GM04503 (cell line): ENCODE measurements around the gene SNRNP40.
"Not testable (repeated sequence)": the region's sequence is repeated elsewhere in the genome, so short reads cannot be mapped to it uniquely, and the experiment has no call there.

Experiments
- DNase-seq: peaks from one replicate; pipeline ENCODE4 v3.0.0-alpha.2; 2012; ENCODE audit warnings: low read depth

The SNRNP40 gene

DNA sequence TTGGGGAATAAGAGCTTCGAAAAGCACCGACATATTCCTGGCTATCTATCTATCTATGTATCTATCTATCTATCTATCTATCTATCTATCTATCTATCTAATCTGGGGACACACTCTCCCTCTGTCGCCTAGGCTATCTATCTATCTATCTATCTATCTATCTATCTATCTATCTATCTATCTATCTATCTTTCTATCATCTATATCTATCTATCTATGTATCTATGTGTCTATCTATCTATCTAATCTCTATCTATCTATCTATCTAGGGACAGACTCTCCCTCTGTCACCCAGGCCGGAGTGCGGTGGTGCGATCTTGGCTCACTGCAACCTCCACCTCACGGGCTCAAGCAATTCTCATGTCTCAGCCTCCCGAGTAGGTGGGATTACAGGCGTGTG, 14.2 kb downstream of the SNRNP40 start:
- DNase-seq = not testable (repeated sequence)

GRCh38 chr1:31273619-31274018, 23.0 kb downstream of the SNRNP40 start:
- no peak for DNase-seq

- DNase-seq = no peak
Observed at GRCh38 chr1:31272369-31272768, 24.2 kb downstream of the SNRNP40 start.

- DNase-seq = no peak
Observed at GRCh38 chr1:31266547-31266946, 30.0 kb downstream of the SNRNP40 start.

DNA sequence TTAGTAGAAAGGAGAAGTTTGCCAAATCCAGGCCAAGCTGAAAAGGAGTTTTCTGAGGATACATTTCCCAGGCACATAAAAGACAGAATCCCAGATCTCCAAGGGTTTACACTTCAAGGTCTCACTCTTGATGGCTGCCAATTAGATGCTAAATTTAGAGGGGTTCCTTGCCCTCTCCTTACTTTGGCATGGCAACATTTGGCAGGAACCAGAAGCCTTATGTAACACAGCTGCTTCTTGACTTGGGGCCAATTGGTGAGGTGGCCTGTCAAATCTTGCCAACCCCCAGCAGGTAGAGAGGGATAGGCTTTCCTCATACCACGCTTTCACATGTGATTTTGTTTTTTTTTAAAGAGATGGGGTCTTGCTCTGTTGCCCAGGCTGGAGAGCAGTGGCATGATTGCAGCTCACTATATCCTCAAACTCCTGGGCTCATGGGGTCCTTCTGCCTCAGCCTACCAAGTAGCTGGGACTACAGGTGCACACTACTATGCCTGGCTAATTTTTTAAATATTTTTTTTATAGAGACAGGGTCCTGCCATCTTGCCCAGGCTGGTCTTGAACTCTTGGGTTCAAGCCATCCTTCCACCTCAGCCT, 31.7 kb downstream of the SNRNP40 start:
- no peak for DNase-seq

- no peak for DNase-seq
Observed at GRCh38 chr1:31263408-31263807, 33.2 kb downstream of the SNRNP40 start.

DNA sequence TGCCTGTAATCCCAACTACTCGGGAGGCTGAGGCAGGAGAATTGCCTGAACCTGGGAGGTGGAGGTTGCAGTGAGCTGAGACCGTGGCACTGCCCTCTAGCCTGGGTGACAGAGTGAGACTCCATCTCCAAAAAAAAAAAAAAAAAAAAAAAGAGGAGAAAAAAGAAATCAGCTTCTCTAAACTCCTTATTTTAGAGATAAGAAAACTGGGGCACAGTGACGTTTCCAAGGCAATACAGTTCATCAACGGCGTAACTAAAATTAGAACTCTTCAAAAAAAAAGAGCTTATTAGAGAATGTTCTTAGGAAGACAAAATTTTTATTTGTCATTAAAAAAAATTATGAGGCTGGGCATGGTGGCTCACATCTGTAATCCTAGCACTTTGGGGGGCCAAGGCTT, 34.2 kb downstream of the SNRNP40 start:
- not testable (repeated sequence) for DNase-seq

- no peak for DNase-seq
Observed at GRCh38 chr1:31261916-31262315, 34.7 kb downstream of the SNRNP40 start.

GRCh38 chr1:31259746-31260145, 36.8 kb downstream of the SNRNP40 start:
- DNase-seq = no peak

- no peak for DNase-seq
Observed at GRCh38 chr1:31258581-31258980, 38.0 kb downstream of the SNRNP40 start.

- no peak for DNase-seq
Observed at GRCh38 chr1:31257213-31257612, 39.4 kb downstream of the SNRNP40 start.

DNA sequence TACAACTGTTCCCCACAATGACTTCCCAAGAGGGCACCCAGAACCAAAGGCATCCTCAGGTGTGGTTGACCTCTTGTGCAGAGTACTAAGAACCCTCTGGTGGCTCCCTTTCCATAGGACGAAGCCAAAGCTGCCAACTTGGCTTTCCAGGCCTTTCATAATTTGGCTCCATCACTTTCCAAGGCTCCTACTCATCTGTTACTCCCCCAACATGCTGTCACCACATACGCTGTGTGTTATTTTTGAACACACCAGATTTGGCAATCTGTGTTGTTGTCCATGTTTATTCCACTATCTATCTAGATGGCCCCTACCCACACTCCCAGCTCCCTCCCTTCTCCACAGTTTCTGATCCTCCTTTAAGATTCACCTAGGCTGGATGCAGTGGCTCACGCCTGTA, 46.7 kb downstream of the SNRNP40 start:
- DNase-seq = no peak

GRCh38 chr1:31248276-31248675, 48.3 kb downstream of the SNRNP40 start:
- no peak for DNase-seq

DNA sequence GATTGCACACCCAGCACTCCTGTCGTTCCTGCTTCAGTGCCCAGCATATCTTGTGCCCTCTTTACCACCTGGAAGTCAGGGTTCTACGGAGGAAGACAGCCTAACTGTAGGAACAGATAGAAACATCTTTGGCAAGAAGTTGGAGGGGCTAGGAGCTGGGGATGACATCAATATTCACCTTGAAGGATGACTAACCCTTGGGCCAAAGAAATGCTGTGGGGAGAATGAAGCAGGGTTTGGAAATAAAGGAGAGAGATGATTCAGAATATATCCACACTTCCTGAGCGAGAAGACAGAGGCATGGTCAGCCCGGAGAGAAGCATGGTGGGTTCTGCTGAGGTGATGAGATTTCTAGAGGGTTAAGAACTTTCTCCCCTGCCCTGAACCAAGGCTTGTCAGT, 52.3 kb downstream of the SNRNP40 start:
- DNase-seq = no peak

- no peak for DNase-seq
Observed at GRCh38 chr1:31243501-31244286, 52.9 kb downstream of the SNRNP40 start.

DNA sequence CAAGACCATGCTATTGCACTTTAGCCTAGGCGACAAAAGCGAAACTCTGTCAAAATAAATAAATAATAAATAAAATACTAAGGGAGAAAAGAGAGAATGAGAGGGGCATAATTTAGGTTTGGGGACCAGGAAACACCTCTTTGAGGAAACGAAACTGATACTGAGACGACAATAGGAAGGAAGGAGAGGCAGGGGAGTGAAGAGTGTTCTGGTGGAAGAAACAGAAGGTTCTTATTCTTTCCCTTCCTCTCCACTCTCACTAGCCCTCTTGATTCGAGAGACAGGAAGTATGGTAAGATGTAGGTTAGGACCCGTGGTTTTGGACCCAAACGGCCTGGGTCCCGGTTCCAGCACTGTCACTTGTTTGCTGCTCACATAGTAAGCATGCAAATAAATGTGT, 55.3 kb downstream of the SNRNP40 start:
- no peak for DNase-seq

DNA sequence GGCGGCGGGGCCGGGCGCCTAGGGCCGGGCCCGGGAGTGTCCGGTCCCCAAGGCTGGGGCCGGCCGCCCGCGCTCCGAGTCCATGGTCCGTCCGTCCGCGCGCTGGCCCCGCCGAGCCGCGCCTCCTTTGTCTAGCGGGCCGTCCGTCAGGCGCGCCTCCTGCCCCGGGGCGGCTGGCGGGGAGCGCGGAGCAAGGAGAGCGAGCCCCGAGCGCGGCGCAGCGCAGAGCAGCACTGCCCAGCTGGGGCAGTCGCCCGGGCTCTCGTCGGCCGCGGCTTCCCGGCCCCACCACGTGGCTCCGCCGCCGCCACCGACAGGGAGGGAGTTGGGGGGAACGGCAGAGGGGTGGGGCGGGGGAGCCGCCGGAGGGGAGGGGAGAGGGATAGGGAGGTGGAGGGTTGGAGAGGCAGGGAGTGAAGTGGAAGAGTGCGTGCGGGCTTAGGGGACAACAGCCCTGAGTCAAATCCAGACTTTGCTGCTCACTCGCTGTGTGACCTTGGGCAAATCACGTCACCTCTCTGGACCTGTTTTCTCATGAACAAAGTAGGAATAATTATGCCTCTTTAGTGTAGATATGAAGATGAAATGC, 56.8 kb downstream of the SNRNP40 start, which contains the start of gene NKAIN1:
Gene NKAIN1 (minus strand): TSS at position 235 of the 589 bp plus-strand sequence. CDS start 340 bp downstream, outside the sequence.
- DNase-seq = no peak

DNA sequence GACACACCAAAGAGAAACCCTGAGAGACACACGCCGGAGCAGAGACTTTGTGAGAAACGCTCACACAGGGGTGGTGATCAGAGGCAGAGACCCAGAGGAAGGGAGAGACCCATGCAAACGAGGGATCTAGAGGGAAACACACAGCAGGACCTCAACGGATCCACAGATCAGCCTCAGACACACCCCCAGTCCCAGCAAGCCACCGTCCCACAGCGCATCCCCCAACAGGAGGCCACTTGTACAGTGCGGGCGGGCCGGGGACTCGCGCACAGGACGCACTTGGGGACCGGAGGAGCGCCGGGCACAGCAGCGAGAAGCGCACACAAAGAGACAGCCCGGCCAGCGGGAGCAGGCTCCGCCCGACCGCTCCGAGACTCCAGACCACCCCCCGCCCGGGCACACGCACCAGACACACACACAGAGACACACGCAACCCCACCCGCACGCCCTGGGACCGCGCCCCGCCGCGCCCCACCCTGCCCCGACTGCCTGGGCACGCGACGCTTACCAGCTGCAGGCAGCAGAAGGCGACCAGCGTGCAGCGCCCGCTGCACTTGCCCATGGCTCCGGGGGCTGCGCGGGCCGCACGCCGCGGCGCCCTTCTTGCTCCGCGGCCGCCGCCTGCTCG, 57.5 kb downstream of the SNRNP40 start:
- DNase-seq = no peak

- DNase-seq = no peak
Observed at GRCh38 chr1:31238612-31238985, 58.0 kb downstream of the SNRNP40 start.

- no peak for DNase-seq
Observed at GRCh38 chr1:31234870-31235269, 61.7 kb downstream of the SNRNP40 start.

GRCh38 chr1:31234123-31234708, 62.4 kb downstream of the SNRNP40 start:
- DNase-seq = no peak

GRCh38 chr1:31232689-31233088, 63.9 kb downstream of the SNRNP40 start:
- DNase-seq = no peak

GRCh38 chr1:31231802-31232201, 64.8 kb downstream of the SNRNP40 start:
- no peak for DNase-seq
